ENCODE measurements around the gene PLEKHO2. TPM values are rescaled to one million over a fixed set of nuclear protein-coding genes. Genes with fewer than 3 reads are reported as not detected.

PLEKHO2 gene
- total RNA-seq, 1 donor from 2014 or later = 34.9 TPM

GRCh38 chr15:64897345-64897985 is 55.8 kb downstream of the PLEKHO2 start:
- Histone ChIP-seq H3K36me3 (no peaks in the 10 kb centered on the region), H3K4me3 (no peak overlapping the region), H3K27me3 (no peaks in the 10 kb centered on the region), H3K27ac (peak overlapping the region; percentile 88), H3K9me3 (no peaks in the 10 kb centered on the region), H3K4me1 (peaks cover 50% of the 10 kb centered on the region)
- TF ChIP-seq POLR2A (IDR thresholded peaks at IDR 0.05) (no peak), POLR2AphosphoS5 (IDR thresholded peaks at IDR 0.05; ENCODE audit: insufficient read depth in 1 of 2, low read depth in 1 of 2) (peak; percentile 10 to 63)
- no peak for DNase-seq (ENCODE audit: extremely low spot score in 2 of 2)
- intact Hi-C loops (cut with DNase I) = loop anchor here (2.0 kb wide), 1 partner anchor 57 kb away; the partner anchor contains the start of gene PLEKHO2

DNA sequence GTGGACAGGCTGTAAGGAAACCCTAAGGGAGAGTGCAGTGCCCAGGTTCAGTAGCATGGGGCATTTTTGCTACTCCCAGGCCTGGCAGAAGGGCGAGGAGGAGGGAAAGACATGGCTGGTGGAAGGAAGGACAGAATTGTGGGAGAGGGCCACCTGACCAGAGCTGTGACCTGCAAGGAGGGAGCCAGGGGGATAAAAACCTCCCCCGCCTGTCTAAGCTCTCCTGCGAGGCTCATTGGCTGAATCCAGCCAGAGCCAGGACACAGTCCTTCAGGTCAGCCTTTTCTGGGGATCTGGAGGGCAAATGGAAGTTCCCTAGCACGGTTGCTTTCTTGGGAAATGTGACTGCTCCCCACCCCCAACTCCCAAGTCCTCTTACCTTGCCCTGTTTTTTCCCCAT is 56.7 kb downstream of the PLEKHO2 start:
- Histone ChIP-seq H3K4me3 (no peak overlapping the region), H3K27ac (peak overlapping the region; percentile 88), H3K4me1 (peaks cover 42% of the 10 kb centered on the region), H3K36me3 (no peaks in the 10 kb centered on the region), H3K9me3 (no peaks in the 10 kb centered on the region), H3K27me3 (no peaks in the 10 kb centered on the region)
- no peak for DNase-seq (ENCODE audit: extremely low spot score in 2 of 2)
- intact Hi-C loops (cut with DNase I) = no loop called here
- no peak for TF ChIP-seq POLR2AphosphoS5 (IDR thresholded peaks at IDR 0.05; ENCODE audit: insufficient read depth in 1 of 2, low read depth in 1 of 2)
- no peak for TF ChIP-seq POLR2A (IDR thresholded peaks at IDR 0.05)
- TF ChIP-seq, protein P1, sequence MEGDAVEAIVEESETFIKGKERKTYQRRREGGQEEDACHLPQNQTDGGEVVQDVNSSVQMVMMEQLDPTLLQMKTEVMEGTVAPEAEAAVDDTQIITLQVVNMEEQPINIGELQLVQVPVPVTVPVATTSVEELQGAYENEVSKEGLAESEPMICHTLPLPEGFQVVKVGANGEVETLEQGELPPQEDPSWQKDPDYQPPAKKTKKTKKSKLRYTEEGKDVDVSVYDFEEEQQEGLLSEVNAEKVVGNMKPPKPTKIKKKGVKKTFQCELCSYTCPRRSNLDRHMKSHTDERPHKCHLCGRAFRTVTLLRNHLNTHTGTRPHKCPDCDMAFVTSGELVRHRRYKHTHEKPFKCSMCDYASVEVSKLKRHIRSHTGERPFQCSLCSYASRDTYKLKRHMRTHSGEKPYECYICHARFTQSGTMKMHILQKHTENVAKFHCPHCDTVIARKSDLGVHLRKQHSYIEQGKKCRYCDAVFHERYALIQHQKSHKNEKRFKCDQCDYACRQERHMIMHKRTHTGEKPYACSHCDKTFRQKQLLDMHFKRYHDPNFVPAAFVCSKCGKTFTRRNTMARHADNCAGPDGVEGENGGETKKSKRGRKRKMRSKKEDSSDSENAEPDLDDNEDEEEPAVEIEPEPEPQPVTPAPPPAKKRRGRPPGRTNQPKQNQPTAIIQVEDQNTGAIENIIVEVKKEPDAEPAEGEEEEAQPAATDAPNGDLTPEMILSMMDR (IDR thresholded peaks at IDR 0.05) = no peak

DNA sequence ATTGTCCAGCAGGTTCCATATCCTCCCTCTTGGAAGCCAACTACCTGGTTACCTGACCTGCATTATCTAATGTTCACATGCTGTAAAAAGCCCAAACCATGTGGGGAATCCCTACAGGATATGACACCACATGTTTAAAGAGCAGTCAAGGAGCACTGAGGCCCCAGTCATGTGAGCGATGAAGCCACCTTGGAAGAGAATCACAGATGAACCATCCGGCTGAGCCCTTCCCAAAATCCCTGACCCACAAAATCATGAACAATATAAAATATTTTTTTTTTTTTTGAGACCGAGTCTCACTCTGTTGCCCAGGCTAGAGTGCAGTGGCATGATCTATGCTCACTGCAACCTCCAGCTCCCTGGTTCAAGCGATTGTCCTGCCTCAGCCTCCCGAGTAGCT is 59.4 kb downstream of the PLEKHO2 start:
- no peak for DNase-seq (ENCODE audit: extremely low spot score in 2 of 2)
- Histone ChIP-seq H3K9me3 (no peaks in the 10 kb centered on the region), H3K27me3 (no peaks in the 10 kb centered on the region), H3K4me1 (peaks cover 15% of the 10 kb centered on the region), H3K36me3 (no peaks in the 10 kb centered on the region), H3K27ac (no peak overlapping the region), H3K4me3 (no peak overlapping the region)
- TF ChIP-seq, protein P1 (IDR thresholded peaks at IDR 0.05) = no peak
- no peak for TF ChIP-seq POLR2A (IDR thresholded peaks at IDR 0.05)
- no peak for TF ChIP-seq POLR2AphosphoS5 (IDR thresholded peaks at IDR 0.05; ENCODE audit: insufficient read depth in 1 of 2, low read depth in 1 of 2)
- intact Hi-C loops (cut with DNase I) = no loop called here

DNA sequence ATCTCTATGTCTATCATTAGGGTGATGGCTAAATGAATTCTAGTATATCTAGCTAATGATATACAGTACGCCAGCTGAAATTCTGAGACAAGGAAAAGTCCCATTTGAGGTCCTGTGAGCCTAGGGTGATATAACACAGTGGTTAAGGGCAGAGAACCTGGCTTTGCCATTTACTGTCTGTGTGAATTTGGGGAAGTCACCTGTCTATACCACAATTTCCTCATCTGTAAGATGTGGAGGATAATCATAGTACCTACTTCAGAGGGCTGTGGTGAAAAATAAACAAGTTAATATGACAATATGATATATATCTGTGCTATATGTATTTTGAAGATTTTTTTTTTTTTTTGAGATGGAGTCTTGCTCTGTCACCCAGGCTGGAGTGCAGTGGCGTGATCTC is 60.2 kb downstream of the PLEKHO2 start:
- H3K9me3 ChIP-seq = no peaks in the 10 kb centered on the region
- TF ChIP-seq, protein P1 (IDR thresholded peaks at IDR 0.05) = no peak
- TF ChIP-seq POLR2A (IDR thresholded peaks at IDR 0.05) (no peak), POLR2AphosphoS5 (IDR thresholded peaks at IDR 0.05; ENCODE audit: insufficient read depth in 1 of 2, low read depth in 1 of 2) (no peak)
- no peak overlapping the region for H3K27ac ChIP-seq
- intact Hi-C loops (cut with DNase I) = no loop called here
- H3K4me3 ChIP-seq = no peak overlapping the region
- H3K4me1 ChIP-seq = peaks cover 12% of the 10 kb centered on the region
- no peaks in the 10 kb centered on the region for H3K27me3 ChIP-seq
- H3K36me3 ChIP-seq = no peaks in the 10 kb centered on the region
- DNase-seq (ENCODE audit: extremely low spot score in 2 of 2) = no peak

GRCh38 chr15:64902863-64903262 is 61.1 kb downstream of the PLEKHO2 start:
- Histone ChIP-seq H3K4me1 (peaks cover 2% of the 10 kb centered on the region), H3K27me3 (no peaks in the 10 kb centered on the region), H3K27ac (no peak overlapping the region), H3K4me3 (no peak overlapping the region), H3K9me3 (no peaks in the 10 kb centered on the region), H3K36me3 (no peaks in the 10 kb centered on the region)
- TF ChIP-seq, protein P1 (IDR thresholded peaks at IDR 0.05) = no peak
- TF ChIP-seq POLR2AphosphoS5 (IDR thresholded peaks at IDR 0.05; ENCODE audit: insufficient read depth in 1 of 2, low read depth in 1 of 2) = no peak
- TF ChIP-seq POLR2A (IDR thresholded peaks at IDR 0.05) = no peak
- DNase-seq (ENCODE audit: extremely low spot score in 2 of 2) = no peak
- intact Hi-C loops (cut with DNase I) = no loop called here
